Measurements from ENCODE around the gene TESK2.

Gene TESK2

GRCh38 chr1:45339789-45340558 is 151.0 kb downstream of the TESK2 start, which contains the start of the genes MUTYH and TOE1:
MUTYH (minus strand) TSS chr1:45340440; CDS start chr1:45334505, 5,935 bp downstream.
TOE1 (plus strand) TSS chr1:45340170; CDS start chr1:45340253, 83 bp downstream.
- TF ChIP-seq POU6F1 (CRISPR knock-in tag; IDR thresholded peaks at IDR 0.05; ENCODE audit: borderline replicate concordance, low read depth): no peak
- TF ChIP-seq ZNF8 (CRISPR knock-in tag; IDR thresholded peaks at IDR 0.05): no peak
- no peak for TF ChIP-seq PATZ1 (CRISPR knock-in tag; IDR thresholded peaks at IDR 0.05; ENCODE audit: borderline replicate concordance)
- TF ChIP-seq PPARA (CRISPR knock-in tag; IDR thresholded peaks at IDR 0.05; ENCODE audit: borderline replicate concordance): 0 out of 2 replicates have a peak, but pooled peaks have one; percentile 37
- peak; percentile 93 for ATAC-seq

GRCh38 chr1:45337630-45338325 is 153.2 kb downstream of the TESK2 start:
- no peak for TF ChIP-seq RARB (CRISPR knock-in tag; IDR thresholded peaks at IDR 0.05)
- no peak for TF ChIP-seq POU6F1 (CRISPR knock-in tag; IDR thresholded peaks at IDR 0.05; ENCODE audit: borderline replicate concordance, low read depth)
- TF ChIP-seq PPARA (CRISPR knock-in tag; IDR thresholded peaks at IDR 0.05; ENCODE audit: borderline replicate concordance): no peak
- no peak for TF ChIP-seq PATZ1 (CRISPR knock-in tag; IDR thresholded peaks at IDR 0.05; ENCODE audit: borderline replicate concordance)
- no peak for TF ChIP-seq SNAI2 (CRISPR knock-in tag; IDR thresholded peaks at IDR 0.05)
- TF ChIP-seq ZFP30 (CRISPR knock-in tag; IDR thresholded peaks at IDR 0.05): no peak
- no peak for ATAC-seq

GRCh38 chr1:45335855-45336324 is 155.1 kb downstream of the TESK2 start:
- ATAC-seq: no peak
- no peak for TF ChIP-seq SNAI2 (CRISPR knock-in tag; IDR thresholded peaks at IDR 0.05)
- no peak for TF ChIP-seq PATZ1 (CRISPR knock-in tag; IDR thresholded peaks at IDR 0.05; ENCODE audit: borderline replicate concordance)
- TF ChIP-seq TOX (CRISPR knock-in tag; IDR thresholded peaks at IDR 0.05; ENCODE audit: borderline replicate concordance): no peak
- TF ChIP-seq ARNTL (CRISPR knock-in tag; IDR thresholded peaks at IDR 0.05; ENCODE audit: borderline replicate concordance, low read depth): no peak
- no peak for TF ChIP-seq ZFP30 (CRISPR knock-in tag; IDR thresholded peaks at IDR 0.05)
- TF ChIP-seq BACH2 (CRISPR knock-in tag; IDR thresholded peaks at IDR 0.05; ENCODE audit: borderline replicate concordance): no peak
- no peak for TF ChIP-seq ESRRG (CRISPR knock-in tag; IDR thresholded peaks at IDR 0.05)
- no peak for TF ChIP-seq PPARA (CRISPR knock-in tag; IDR thresholded peaks at IDR 0.05; ENCODE audit: borderline replicate concordance)
- no peak for TF ChIP-seq ZNF565 (CRISPR knock-in tag; conservative IDR thresholded peaks at IDR 0.05; ENCODE audit: low read depth)
- TF ChIP-seq ZNF70 (CRISPR knock-in tag; IDR thresholded peaks at IDR 0.05): no peak
- TF ChIP-seq TSHZ2 (CRISPR knock-in tag; IDR thresholded peaks at IDR 0.05): no peak
- no peak for TF ChIP-seq OSR1 (CRISPR knock-in tag; IDR thresholded peaks at IDR 0.05)
- TF ChIP-seq GLIS3 (CRISPR knock-in tag; IDR thresholded peaks at IDR 0.05): no peak
- no peak for TF ChIP-seq RARB (CRISPR knock-in tag; IDR thresholded peaks at IDR 0.05)
- TF ChIP-seq POU6F1 (CRISPR knock-in tag; IDR thresholded peaks at IDR 0.05; ENCODE audit: borderline replicate concordance, low read depth): no peak
- no peak for TF ChIP-seq CSDC2 (CRISPR knock-in tag; IDR thresholded peaks at IDR 0.05)
- no peak for TF ChIP-seq CSRNP3 (CRISPR knock-in tag; IDR thresholded peaks at IDR 0.05)
